ENCODE data around the gene MYO3A.

DNA sequence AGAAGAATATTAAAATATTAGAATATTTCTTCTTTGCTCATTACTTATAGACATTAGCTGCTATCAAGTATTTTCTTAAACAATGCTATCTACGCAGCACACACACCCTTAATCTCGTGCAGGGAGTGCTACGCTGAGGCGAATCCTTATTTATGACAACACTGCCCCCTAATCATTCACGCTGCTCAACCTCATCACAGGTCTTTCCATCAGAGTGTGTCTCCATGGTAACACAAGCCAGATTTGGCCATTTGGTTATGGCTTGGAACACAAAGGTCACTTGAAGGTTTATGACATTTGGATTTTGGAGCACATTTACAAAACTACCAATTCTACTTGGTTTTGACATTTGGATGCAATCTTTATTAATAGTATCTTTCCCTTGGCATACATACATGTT, 45.4 kb upstream of the MYO3A start:
- no peak for TF ChIP-seq POLR2A (IDR thresholded peaks at IDR 0.05)
- TF ChIP-seq, protein P1, sequence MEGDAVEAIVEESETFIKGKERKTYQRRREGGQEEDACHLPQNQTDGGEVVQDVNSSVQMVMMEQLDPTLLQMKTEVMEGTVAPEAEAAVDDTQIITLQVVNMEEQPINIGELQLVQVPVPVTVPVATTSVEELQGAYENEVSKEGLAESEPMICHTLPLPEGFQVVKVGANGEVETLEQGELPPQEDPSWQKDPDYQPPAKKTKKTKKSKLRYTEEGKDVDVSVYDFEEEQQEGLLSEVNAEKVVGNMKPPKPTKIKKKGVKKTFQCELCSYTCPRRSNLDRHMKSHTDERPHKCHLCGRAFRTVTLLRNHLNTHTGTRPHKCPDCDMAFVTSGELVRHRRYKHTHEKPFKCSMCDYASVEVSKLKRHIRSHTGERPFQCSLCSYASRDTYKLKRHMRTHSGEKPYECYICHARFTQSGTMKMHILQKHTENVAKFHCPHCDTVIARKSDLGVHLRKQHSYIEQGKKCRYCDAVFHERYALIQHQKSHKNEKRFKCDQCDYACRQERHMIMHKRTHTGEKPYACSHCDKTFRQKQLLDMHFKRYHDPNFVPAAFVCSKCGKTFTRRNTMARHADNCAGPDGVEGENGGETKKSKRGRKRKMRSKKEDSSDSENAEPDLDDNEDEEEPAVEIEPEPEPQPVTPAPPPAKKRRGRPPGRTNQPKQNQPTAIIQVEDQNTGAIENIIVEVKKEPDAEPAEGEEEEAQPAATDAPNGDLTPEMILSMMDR (IDR thresholded peaks at IDR 0.05): no peak

Data from uterus (tissue), 2 donors.